Lower leg skin (tissue), 4 donors: ENCODE data around the gene VIL1. TPM values are rescaled to one million over a fixed set of nuclear protein-coding genes. Genes with fewer than 3 reads are reported as not detected.

Source experiments
- DNase-seq, 2 donors: peaks; one replicate each; pipeline ENCODE4 v3.0.0-alpha.2; 2019; ENCODE audit warnings: low spot score in 2 of 2
- H3K4me3 ChIP-seq: fragments of 200-600 bp; sonication (generic); 2 replicates; pipeline ENCODE4 v1.5.1; 2017; ENCODE audit warnings: mild to moderate bottlenecking, low read depth; ENCODE audit not compliant: poor library complexity, severe bottlenecking
- CTCF ChIP-seq, 3 donors: fragments of 450-650 bp; IDR thresholded peaks; one replicate each; pipeline ENCODE4 v1.5.1; 2016; ENCODE audit warnings: antibody characterized with exemption in 3 of 3, mild to moderate bottlenecking in 3 of 3, moderate library complexity in 2 of 3
- POLR2A ChIP-seq, 2 donors: fragments of 450-650 bp; IDR thresholded peaks; one replicate each; pipeline ENCODE4 v1.6.1; 2016 to 2017; ENCODE audit warnings: antibody characterized with exemption in 2 of 2, mild to moderate bottlenecking in 1 of 2, moderate library complexity in 1 of 2
- WGBS, 2 donors: methylation state at CpG; one replicate each; pipeline ENCODE4 v1.1.5; 2018; 5-methylcytosine and 5-hydroxymethylcytosine counted together
- intact Hi-C: fragments of 100-400 bp; cut with DNase I; formaldehyde crosslinking; loops from one replicate; pipeline ENCODE4 v1.15.0; 2023; ENCODE audit warnings: low total_unique reads
- total RNA-seq, 4 donors: library from RNA; depleted of rRNA; stranded (reverse); fragments of >200 nt; gene quantifications; one replicate each; pipeline ENCODE4 v1.1.0, GENCODE V29; 2016

The VIL1 gene
- total RNA-seq, 4 donors from 2014 or later, result 0.84 to 0.98 TPM; not detected in 2

DNA sequence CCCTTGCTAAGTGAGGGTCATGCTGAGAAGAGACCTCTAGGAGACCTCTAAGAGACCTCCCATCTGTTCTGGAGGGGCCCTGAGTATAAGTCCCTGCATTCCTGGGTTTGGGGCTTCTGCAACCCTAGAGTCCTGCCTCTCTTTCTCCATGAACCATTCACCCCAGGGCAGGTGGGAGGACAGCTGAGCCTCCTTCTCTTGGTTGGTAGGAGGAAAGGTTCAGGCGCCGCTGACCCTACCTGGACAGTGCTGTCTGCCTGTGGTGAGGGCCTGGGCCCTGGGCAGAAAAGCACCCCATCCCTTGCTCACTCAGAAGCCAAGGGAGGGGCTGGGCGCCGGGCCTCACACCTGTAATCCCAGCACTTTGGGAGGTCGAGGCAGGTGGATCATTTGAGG lies 604 bp upstream of the VIL1 start:
- TF ChIP-seq POLR2A (IDR thresholded peaks at IDR 0.05), result no peak
- H3K4me3 ChIP-seq, result no peak overlapping the region
- WGBS, 2 donors, result 93 to 96% methylated on average over 5 of the region's 5 CpGs
- DNase-seq, result no peak
- intact Hi-C loops, result no loop called here

GRCh38 chr2:218419630-218420216 lies 800 bp downstream of the VIL1 start:
- intact Hi-C loops, result no loop called here
- DNase-seq, result no peak
- no peak for TF ChIP-seq POLR2A (IDR thresholded peaks at IDR 0.05)
- no peak for TF ChIP-seq CTCF (IDR thresholded peaks at IDR 0.05)
- no peak overlapping the region for H3K4me3 ChIP-seq
- WGBS, 2 donors, result 89 to 90% methylated on average over 6 of the region's 7 CpGs

- H3K4me3 ChIP-seq, result no peak overlapping the region
- intact Hi-C loops, result no loop called here
- DNase-seq, result no peak
- no peak for TF ChIP-seq CTCF (IDR thresholded peaks at IDR 0.05)
- TF ChIP-seq POLR2A (IDR thresholded peaks at IDR 0.05), result no peak
- WGBS, 2 donors, result 81 to 90% methylated on average over 2 of the region's 2 CpGs
Measured at GRCh38 chr2:218421027-218421426, 2.1 kb downstream of the VIL1 start.

GRCh38 chr2:218422403-218423086 lies 3.6 kb downstream of the VIL1 start:
- intact Hi-C loops, result no loop called here
- DNase-seq, result no peak
- TF ChIP-seq POLR2A (IDR thresholded peaks at IDR 0.05), result no peak
- no peak for TF ChIP-seq CTCF (IDR thresholded peaks at IDR 0.05)
- 60 to 62% methylated on average over 9 of the region's 9 CpGs for WGBS, 2 donors
- no peak overlapping the region for H3K4me3 ChIP-seq

GRCh38 chr2:218423584-218423983 lies 4.7 kb downstream of the VIL1 start:
- no peak overlapping the region for H3K4me3 ChIP-seq
- no peak for TF ChIP-seq CTCF (IDR thresholded peaks at IDR 0.05)
- TF ChIP-seq POLR2A (IDR thresholded peaks at IDR 0.05), result no peak
- intact Hi-C loops, result no loop called here
- WGBS, 2 donors, result 91 to 93% methylated on average over 9 of the region's 9 CpGs
- no peak for DNase-seq

DNA sequence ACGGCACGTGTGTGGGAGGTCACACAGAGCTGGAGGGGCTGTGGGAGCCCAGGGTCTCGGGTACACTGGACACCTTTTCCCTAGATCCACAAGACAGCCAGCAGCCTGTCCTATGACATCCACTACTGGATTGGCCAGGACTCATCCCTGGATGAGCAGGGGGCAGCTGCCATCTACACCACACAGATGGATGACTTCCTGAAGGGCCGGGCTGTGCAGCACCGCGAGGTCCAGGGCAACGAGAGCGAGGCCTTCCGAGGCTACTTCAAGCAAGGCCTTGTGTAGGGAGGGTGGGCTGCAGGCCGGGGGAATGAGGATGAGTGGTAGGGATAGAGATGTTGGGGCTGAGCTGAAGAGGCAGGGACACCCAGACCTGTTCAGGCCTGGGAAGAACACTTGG lies 6.6 kb downstream of the VIL1 start:
- TF ChIP-seq POLR2A (IDR thresholded peaks at IDR 0.05) (no peak), CTCF (IDR thresholded peaks at IDR 0.05) (no peak)
- WGBS, 2 donors, result 84 to 92% methylated on average over 10 of the region's 10 CpGs
- intact Hi-C loops, result no loop called here
- no peak overlapping the region for H3K4me3 ChIP-seq
- no peak for DNase-seq
